Measurements from ENCODE around the gene NEO1.

NEO1 gene

GRCh38 chr15:73334086-73334485, 281.8 kb downstream of the NEO1 start:
- DNase-seq = no peak

GRCh38 chr15:73335026-73335425, 282.8 kb downstream of the NEO1 start:
- DNase-seq = no peak

- DNase-seq = no peak
These were observed 283.2 kb downstream of the NEO1 start for GRCh38 chr15:73335471-73335870.

GRCh38 chr15:73336756-73337155, 284.5 kb downstream of the NEO1 start:
- DNase-seq = no peak

GRCh38 chr15:73337187-73337586, 284.9 kb downstream of the NEO1 start:
- no peak for DNase-seq

- no peak for DNase-seq
These were observed 285.8 kb downstream of the NEO1 start for GRCh38 chr15:73338058-73338457.

GRCh38 chr15:73338606-73339374, 286.5 kb downstream of the NEO1 start:
- DNase-seq = no peak

- no peak for DNase-seq
These were observed 288.4 kb downstream of the NEO1 start for GRCh38 chr15:73340502-73341192.

GRCh38 chr15:73341886-73342600, 289.8 kb downstream of the NEO1 start:
- no peak for DNase-seq

- DNase-seq = no peak
These were observed 291.8 kb downstream of the NEO1 start for GRCh38 chr15:73344056-73344455.

GRCh38 chr15:73345658-73346057, 293.4 kb downstream of the NEO1 start:
- no peak for DNase-seq

- peak in 1 of 2 experiments; percentile 7 for DNase-seq
These were observed 294.6 kb downstream of the NEO1 start for GRCh38 chr15:73346735-73347312.

- no peak for DNase-seq
These were observed 296.9 kb downstream of the NEO1 start for GRCh38 chr15:73349191-73349590.

- no peak for DNase-seq
These were observed 299.8 kb downstream of the NEO1 start for GRCh38 chr15:73352082-73352481.

GRCh38 chr15:73353734-73354133, 301.5 kb downstream of the NEO1 start:
- DNase-seq = no peak

GRCh38 chr15:73354241-73354640, 302.0 kb downstream of the NEO1 start:
- no peak for DNase-seq

Measured in Kasumi-1 (cell line).